Prostate gland (tissue), 2 donors: ENCODE data around the gene SMPD4.
"Not testable (repeated sequence)": the region's sequence is repeated elsewhere in the genome, so short reads cannot be mapped to it uniquely, and the experiment has no call there.

Experiments
- CTCF ChIP-seq, 4 experiments: fragments of 200-600 bp in 2 of 4; fragments of 450-650 bp in 2 of 4; sonication (generic) in 2 of 4; IDR thresholded peaks; 1 replicate in 3 of 4; 2 replicates in 1 of 4; pipeline ENCODE4 v1.5.1; 2016 to 2019; ENCODE audit warnings: antibody characterized with exemption in 4 of 4, mild to moderate bottlenecking in 2 of 4, moderate library complexity in 2 of 4
- POLR2AphosphoS5 ChIP-seq: sonication (generic); formaldehyde crosslinking; IDR thresholded peaks from one replicate; pipeline ENCODE4 v1.6.1; 2017; ENCODE audit warnings: antibody characterized with exemption

- TF ChIP-seq CTCF (IDR thresholded peaks at IDR 0.05); POLR2AphosphoS5: not testable (repeated sequence)
Observed at GRCh38 chr2:130219147-130219546, 37.7 kb upstream of the SMPD4 start.
